Breast epithelium (tissue), 4 donors: ENCODE results near the gene PPM1A. TPM values are rescaled to one million over a fixed set of nuclear protein-coding genes. Genes with fewer than 3 reads are reported as not detected.
"Not testable (repeated sequence)": the region's sequence is repeated elsewhere in the genome, so short reads cannot be mapped to it uniquely, and the experiment has no call there.

ENCODE experiments used
- DNase-seq, 2 donors: peaks; one replicate each; pipeline ENCODE4 v3.0.0-alpha.2; 2019; ENCODE audit warnings: low spot score in 2 of 2
- H3K27ac ChIP-seq, 2 donors: fragments of 200-600 bp; sonication (generic) in 1 of 2; one replicate each; pipeline ENCODE4 v1.5.1; 2016 to 2019; ENCODE audit warnings: mild to moderate bottlenecking in 1 of 2
- H3K27me3 ChIP-seq, 2 donors: fragments of 200-600 bp; sonication (generic) in 1 of 2; one replicate each; pipeline versions ENCODE4 v1.5.1 to v1.6.0; 2017 to 2019; ENCODE audit warnings: control low read depth in 1 of 2, mild to moderate bottlenecking in 1 of 2
- H3K36me3 ChIP-seq: fragments of 200-600 bp; one replicate; pipeline ENCODE4 v1.5.1; 2019
- H3K4me1 ChIP-seq, 2 donors: fragments of 200-600 bp; sonication (generic); one replicate each; pipeline ENCODE4 v1.5.1; 2016 to 2019; ENCODE audit warnings: control low read depth in 1 of 2
- H3K4me3 ChIP-seq, 3 donors: fragments of 200-600 bp; sonication (generic); 1 replicate in 2 of 3; 2 replicates in 1 of 3; pipeline ENCODE4 v1.5.1; 2016 to 2019; ENCODE audit warnings: mild to moderate bottlenecking in 3 of 3, moderate library complexity in 2 of 3
- H3K9me3 ChIP-seq, 2 donors: fragments of 200-600 bp; sonication (generic) in 1 of 2; one replicate each; pipeline ENCODE4 v1.5.1; 2016 to 2019; ENCODE audit warnings: control low read depth in 1 of 2
- POLR2A ChIP-seq: fragments of 450-650 bp; IDR thresholded peaks from one replicate; pipeline ENCODE4 v1.6.1; 2016; ENCODE audit warnings: antibody characterized with exemption, mild to moderate bottlenecking, moderate library complexity
- POLR2AphosphoS5 ChIP-seq, 3 donors: sonication (generic); formaldehyde crosslinking; IDR thresholded peaks; one replicate each; pipeline ENCODE4 v1.6.1; 2017; ENCODE audit warnings: antibody characterized with exemption in 3 of 3
- intact Hi-C: fragments of 100-400 bp; cut with DNase I; formaldehyde crosslinking; loops from one replicate; pipeline ENCODE4 v1.15.1; 2023; ENCODE audit warnings: low total_unique reads
- total RNA-seq, 3 donors: library from RNA; depleted of rRNA; stranded (reverse); fragments of >200 nt; gene quantifications; one replicate each; pipeline ENCODE4 v1.1.0, GENCODE V29; 2016
- TF ChIP-seq, protein P1 (sequence below), 3 donors: fragments of 450-650 bp; IDR thresholded peaks; one replicate each; pipeline ENCODE4 v1.5.1; 2016 to 2017; ENCODE audit warnings: antibody characterized with exemption in 3 of 3, mild to moderate bottlenecking in 3 of 3, moderate library complexity in 3 of 3

PPM1A gene
- total RNA-seq, 3 donors from 2014 or later, result 39.3 to 53.8 (median 49.9) TPM

DNA sequence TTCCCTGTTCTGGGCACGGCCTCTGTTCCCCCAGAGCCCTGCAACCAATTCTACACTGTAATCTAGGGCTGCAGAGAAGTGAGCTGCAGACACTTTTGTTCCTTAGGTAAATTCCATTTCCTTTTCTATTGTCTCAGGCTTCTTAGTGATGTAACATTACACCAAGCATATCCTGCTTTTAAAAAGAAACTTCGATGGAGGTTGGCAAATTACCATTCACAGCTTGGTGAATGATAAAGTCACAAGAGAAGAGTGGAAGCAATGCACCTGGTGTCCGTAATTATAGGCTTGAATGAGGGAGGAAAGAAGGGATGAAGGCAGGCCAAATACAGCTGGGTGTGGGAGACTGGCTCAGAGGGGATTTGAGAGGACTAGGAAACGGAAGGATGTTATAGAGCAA lies 68.6 kb downstream of the PPM1A start:
- H3K27me3 ChIP-seq, result no peaks in the 10 kb centered on the region
- intact Hi-C loops, result loop anchor here (5.0 kb wide), 1 partner anchor 195 kb away; no protein-coding TSS in a partner anchor
- no peak for DNase-seq

DNA sequence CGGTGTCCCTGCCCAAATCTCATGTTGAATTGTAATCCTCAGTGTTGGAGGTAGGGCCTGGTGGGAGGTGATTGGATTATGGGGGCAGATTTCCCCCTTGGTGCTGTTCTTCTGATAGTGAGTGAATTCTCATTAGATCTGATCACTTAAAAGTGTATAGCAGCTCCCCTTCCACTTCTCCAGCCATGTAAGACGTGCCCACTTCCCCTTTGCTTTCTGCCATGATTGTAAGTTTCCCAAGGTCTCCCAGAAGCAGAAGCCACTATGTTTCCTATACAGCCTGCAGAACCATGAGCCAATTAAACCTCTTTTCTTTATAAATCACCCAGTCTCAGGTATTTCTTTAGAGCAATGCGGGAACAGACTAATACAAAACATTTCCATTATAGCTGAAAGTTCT lies 71.8 kb downstream of the PPM1A start:
- H3K27ac ChIP-seq, H3K9me3 ChIP-seq, H3K36me3 ChIP-seq, H3K4me3 ChIP-seq, H3K27me3 ChIP-seq, intact Hi-C loops, DNase-seq, H3K4me1 ChIP-seq: not testable (repeated sequence)

More for the DNA sequence above, 68.6 kb downstream of the PPM1A start:
- Histone ChIP-seq H3K36me3 (no peaks in the 10 kb centered on the region), H3K27ac (no peak overlapping the region), H3K4me3 (no peak overlapping the region), H3K4me1 (no peaks in the 10 kb centered on the region), H3K9me3 (no peaks in the 10 kb centered on the region)
- TF ChIP-seq POLR2A (no peak), POLR2AphosphoS5 (IDR thresholded peaks at IDR 0.05) (no peak)
- TF ChIP-seq, protein P1, sequence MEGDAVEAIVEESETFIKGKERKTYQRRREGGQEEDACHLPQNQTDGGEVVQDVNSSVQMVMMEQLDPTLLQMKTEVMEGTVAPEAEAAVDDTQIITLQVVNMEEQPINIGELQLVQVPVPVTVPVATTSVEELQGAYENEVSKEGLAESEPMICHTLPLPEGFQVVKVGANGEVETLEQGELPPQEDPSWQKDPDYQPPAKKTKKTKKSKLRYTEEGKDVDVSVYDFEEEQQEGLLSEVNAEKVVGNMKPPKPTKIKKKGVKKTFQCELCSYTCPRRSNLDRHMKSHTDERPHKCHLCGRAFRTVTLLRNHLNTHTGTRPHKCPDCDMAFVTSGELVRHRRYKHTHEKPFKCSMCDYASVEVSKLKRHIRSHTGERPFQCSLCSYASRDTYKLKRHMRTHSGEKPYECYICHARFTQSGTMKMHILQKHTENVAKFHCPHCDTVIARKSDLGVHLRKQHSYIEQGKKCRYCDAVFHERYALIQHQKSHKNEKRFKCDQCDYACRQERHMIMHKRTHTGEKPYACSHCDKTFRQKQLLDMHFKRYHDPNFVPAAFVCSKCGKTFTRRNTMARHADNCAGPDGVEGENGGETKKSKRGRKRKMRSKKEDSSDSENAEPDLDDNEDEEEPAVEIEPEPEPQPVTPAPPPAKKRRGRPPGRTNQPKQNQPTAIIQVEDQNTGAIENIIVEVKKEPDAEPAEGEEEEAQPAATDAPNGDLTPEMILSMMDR (IDR thresholded peaks at IDR 0.05), result no peak

DNA sequence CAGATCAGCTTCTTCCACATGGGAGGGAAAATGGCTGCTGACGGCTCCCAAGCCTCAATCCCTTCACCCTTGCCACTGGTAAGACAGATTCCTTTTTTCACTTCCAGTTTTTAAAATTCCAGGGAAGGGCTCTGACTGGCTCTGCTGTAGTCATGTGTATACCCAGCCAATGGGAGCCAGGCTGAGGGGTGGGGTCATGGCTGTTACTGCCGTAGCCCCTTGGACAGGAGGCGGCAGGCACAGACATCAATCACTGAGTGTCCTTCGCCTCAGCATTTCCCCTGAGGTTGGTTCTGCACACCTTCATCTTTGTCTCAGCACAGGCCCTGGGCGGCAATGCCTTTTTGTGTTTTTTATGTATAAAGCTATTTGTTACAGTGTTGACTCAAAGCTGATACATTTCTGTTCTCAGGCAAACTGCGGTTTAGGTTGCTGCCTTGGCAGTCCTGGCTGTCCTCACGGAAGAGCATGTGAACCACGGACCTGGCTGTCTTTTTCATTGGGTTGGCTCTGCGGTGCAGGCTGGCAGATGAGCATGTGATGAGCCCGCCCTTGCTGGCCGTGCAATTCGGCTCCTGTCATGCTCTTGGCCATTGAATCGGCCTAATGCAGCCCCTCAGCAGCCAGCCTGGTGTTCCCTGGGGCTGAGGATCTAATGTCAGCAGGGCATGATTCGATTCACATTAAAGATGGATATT lies 74.3 kb downstream of the PPM1A start:
- DNase-seq, result no peak
- H3K27me3 ChIP-seq, result peaks cover 0 to 3% of the 10 kb centered on the region in 2 donors
- H3K36me3 ChIP-seq, result no peaks in the 10 kb centered on the region
- H3K9me3 ChIP-seq, result no peaks in the 10 kb centered on the region
- no peak overlapping the region for H3K27ac ChIP-seq
- intact Hi-C loops, result no loop called here
- H3K4me1 ChIP-seq, result no peaks in the 10 kb centered on the region
- H3K4me3 ChIP-seq, result no peak overlapping the region
- TF ChIP-seq POLR2A, result no peak
- no peak for TF ChIP-seq POLR2AphosphoS5 (IDR thresholded peaks at IDR 0.05)
- TF ChIP-seq, protein P1 (IDR thresholded peaks at IDR 0.05), result no peak

DNA sequence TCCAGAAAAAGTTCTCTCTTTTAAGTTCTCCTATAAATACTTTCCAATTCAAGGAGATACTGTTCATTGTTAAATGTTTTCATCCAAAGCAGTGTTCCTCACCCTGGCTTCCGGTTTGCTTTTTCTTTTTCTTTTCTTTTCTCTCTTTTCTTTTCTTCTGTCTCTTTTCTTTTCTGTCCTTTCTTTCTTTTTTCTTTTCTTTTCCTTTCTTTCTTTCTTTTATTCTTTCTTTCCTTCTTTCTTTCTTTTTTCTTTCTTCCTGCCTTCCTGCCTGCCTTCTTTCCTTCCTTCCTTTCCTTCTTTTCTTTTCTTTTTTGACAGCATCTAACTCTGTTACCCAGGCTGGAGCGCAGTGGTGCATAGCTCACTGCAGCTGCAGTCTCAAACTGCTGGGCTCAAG lies 75.8 kb downstream of the PPM1A start:
- intact Hi-C loops, result no loop called here
- Histone ChIP-seq H3K27me3 (peaks cover 0 to 3% of the 10 kb centered on the region in 2 donors), H3K4me3 (no peak overlapping the region), H3K36me3 (no peaks in the 10 kb centered on the region), H3K9me3 (no peaks in the 10 kb centered on the region), H3K4me1 (no peaks in the 10 kb centered on the region), H3K27ac (no peak overlapping the region)
- no peak for DNase-seq
- TF ChIP-seq, protein P1 (IDR thresholded peaks at IDR 0.05), result no peak
- TF ChIP-seq POLR2A (no peak), POLR2AphosphoS5 (IDR thresholded peaks at IDR 0.05) (no peak)

DNA sequence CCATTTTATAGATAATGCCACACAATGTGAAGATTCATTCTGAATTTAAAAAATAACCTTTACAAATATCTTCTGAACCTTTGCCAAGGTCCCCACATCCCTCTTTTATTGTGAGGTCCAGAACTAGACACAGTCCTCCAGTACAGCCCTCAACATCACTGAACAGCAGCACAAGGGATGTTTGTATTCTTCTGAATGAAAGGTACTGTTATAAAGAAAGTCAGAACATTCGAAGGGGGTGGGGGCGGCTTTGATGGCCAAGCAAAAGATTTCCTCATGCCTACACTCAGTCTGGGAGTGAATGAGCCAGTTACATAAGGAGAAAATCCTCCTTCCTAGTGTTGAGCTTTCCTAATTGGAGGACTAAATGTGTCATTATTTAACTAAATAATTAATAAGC lies 77.3 kb downstream of the PPM1A start:
- H3K27ac ChIP-seq, result no peak overlapping the region
- H3K4me1 ChIP-seq, result no peaks in the 10 kb centered on the region
- no peaks in the 10 kb centered on the region for H3K36me3 ChIP-seq
- DNase-seq, result no peak
- no peaks in the 10 kb centered on the region for H3K9me3 ChIP-seq
- intact Hi-C loops, result no loop called here
- H3K4me3 ChIP-seq, result no peak overlapping the region
- H3K27me3 ChIP-seq, result peaks cover 0 to 3% of the 10 kb centered on the region in 2 donors
- TF ChIP-seq, protein P1 (IDR thresholded peaks at IDR 0.05), result no peak
- TF ChIP-seq POLR2AphosphoS5 (IDR thresholded peaks at IDR 0.05) (no peak), POLR2A (no peak)
